ENCODE measurements around the gene ZXDC. TPM values are rescaled to one million over a fixed set of nuclear protein-coding genes. Genes with fewer than 3 reads are reported as not detected.

ZXDC gene
- total RNA-seq, 1 experiment from 2014 or later = 55.4 TPM

DNA sequence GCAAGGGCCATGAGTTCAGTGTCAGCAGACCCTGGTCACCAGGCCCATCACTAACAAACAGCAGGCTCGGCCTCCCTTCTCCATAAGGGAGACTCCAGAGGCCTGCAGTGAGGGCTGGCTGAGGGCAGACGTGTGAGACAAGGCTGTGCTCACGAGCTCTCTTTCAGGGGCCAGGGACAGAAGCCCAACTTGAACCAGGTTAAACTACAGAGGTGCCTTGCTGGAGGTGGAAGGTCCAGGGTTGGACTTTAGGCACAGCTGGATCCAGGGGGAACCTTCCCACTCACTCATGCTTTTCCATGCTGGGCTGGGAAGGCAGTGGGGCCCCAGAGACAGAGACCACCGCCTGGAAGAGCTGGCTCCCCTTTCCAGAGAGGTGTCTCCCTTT is 62.0 kb downstream of the ZXDC start:
- no TSS peak for BruUV-seq (replicated peaks)
- Histone ChIP-seq H3K4me2 (no peak overlapping the region), H3K4me3 (no peak overlapping the region), H3K9me3 (ENCODE audit: insufficient read depth, low read depth) (no peaks in the 10 kb centered on the region; the same call in 1 of the 2 replicates), H3K4me1 (replicated peaks; ENCODE audit: insufficient read depth) (no peaks in the 10 kb centered on the region), H3K36me3 (ENCODE audit: low read depth) (no peaks in the 10 kb centered on the region), H3K9me2 (ENCODE audit: insufficient read depth) (no peaks in the 10 kb centered on the region), H3K79me2 (ENCODE audit: low read depth) (no peaks in the 10 kb centered on the region), H3F3A (ENCODE audit: insufficient read depth, low read depth) (no peaks in the 10 kb centered on the region), H3K27ac (no peak overlapping the region), H2AFZ (no peak overlapping the region), H4K20me1 (ENCODE audit: insufficient read depth) (no peaks in the 10 kb centered on the region), H3K27me3 (ENCODE audit: insufficient read depth, low read depth) (peaks cover 21% of the 10 kb centered on the region; the same call in 1 of the 2 replicates)
- ChIA-PET POLR2A (ENCODE audit: unreplicated experiment) (no interaction called here), CTCF (interaction anchor here (0.7 kb wide), 1 partner anchor 284 kb away, joined by 3 read pairs; no protein-coding TSS in a partner anchor)
- TF ChIP-seq, protein P1, sequence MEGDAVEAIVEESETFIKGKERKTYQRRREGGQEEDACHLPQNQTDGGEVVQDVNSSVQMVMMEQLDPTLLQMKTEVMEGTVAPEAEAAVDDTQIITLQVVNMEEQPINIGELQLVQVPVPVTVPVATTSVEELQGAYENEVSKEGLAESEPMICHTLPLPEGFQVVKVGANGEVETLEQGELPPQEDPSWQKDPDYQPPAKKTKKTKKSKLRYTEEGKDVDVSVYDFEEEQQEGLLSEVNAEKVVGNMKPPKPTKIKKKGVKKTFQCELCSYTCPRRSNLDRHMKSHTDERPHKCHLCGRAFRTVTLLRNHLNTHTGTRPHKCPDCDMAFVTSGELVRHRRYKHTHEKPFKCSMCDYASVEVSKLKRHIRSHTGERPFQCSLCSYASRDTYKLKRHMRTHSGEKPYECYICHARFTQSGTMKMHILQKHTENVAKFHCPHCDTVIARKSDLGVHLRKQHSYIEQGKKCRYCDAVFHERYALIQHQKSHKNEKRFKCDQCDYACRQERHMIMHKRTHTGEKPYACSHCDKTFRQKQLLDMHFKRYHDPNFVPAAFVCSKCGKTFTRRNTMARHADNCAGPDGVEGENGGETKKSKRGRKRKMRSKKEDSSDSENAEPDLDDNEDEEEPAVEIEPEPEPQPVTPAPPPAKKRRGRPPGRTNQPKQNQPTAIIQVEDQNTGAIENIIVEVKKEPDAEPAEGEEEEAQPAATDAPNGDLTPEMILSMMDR (conservative IDR thresholded peaks at IDR 0.05) = no peak
- no peak for TF ChIP-seq EZH2 (IDR thresholded peaks at IDR 0.05; ENCODE audit: low read depth)
- intact Hi-C loops (cut with micrococcal nuclease; ENCODE audit: unreplicated experiment) = no loop called here
- no peak for DNase-seq

DNA sequence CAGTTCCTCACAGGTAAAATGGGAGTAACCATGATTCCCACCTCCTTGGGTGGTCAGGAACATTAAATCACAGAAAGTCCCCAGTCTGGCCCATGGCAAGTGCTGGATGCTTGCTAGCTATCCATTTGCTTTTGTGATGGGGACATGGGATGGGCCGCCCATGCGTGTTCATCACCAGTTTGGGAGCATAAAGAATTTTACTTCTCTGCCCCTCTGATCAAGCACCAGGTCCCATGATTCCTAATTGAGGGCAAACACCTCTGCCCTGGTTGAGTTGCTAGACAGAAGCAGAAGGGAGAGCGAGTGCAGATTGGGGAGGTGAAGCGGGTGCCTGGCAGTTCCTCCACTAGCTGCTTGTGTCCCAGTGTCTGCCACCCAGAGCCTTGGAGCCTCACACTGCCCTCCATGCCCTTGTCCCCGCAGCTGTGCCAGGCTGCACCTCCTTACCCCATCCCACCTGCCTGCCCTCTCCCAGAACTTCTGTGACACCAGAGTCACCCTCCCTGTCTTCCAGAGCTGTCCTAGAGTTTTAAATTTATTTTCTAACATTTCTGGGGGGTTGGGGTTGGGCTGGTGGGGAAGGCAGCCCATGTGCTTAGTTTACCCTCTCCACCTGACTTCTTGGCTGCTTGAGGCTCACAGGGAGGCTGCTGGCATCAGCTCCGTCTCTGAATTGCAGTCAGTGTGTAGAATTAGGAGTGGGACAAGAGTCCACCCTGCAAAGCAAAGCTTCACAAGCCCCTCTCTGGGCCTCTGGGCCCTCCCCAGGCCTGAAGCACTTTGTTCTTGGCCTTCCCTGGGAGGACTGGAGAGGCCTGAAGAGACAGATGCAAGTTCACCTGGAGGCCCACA is 62.6 kb downstream of the ZXDC start:
- no peak overlapping the region for H3K4me2 ChIP-seq
- intact Hi-C loops (cut with micrococcal nuclease; ENCODE audit: unreplicated experiment) = no loop called here
- DNase-seq = no peak
- peaks cover 21% of the 10 kb centered on the region; the same call in 1 of the 2 replicates for H3K27me3 ChIP-seq (ENCODE audit: insufficient read depth, low read depth)
- CTCF ChIA-PET = interaction anchor here (0.7 kb wide), 1 partner anchor 283 kb away, joined by 3 read pairs; no protein-coding TSS in a partner anchor
- no peak overlapping the region for H2AFZ ChIP-seq
- H3K4me1 ChIP-seq (replicated peaks; ENCODE audit: insufficient read depth) = no peaks in the 10 kb centered on the region
- TF ChIP-seq EZH2 (IDR thresholded peaks at IDR 0.05; ENCODE audit: low read depth) = no peak
- TF ChIP-seq, protein P1 (conservative IDR thresholded peaks at IDR 0.05) = no peak
- H3K9me2 ChIP-seq (ENCODE audit: insufficient read depth) = no peaks in the 10 kb centered on the region
- H3F3A ChIP-seq (ENCODE audit: insufficient read depth, low read depth) = no peaks in the 10 kb centered on the region
- no TSS peak for BruUV-seq (replicated peaks)
- no peaks in the 10 kb centered on the region for H3K79me2 ChIP-seq (ENCODE audit: low read depth)
- POLR2A ChIA-PET (ENCODE audit: unreplicated experiment) = no interaction called here
- H4K20me1 ChIP-seq (ENCODE audit: insufficient read depth) = no peaks in the 10 kb centered on the region
- no peak overlapping the region for H3K27ac ChIP-seq
- no peak overlapping the region for H3K4me3 ChIP-seq
- H3K9me3 ChIP-seq (ENCODE audit: insufficient read depth, low read depth) = no peaks in the 10 kb centered on the region; the same call in 1 of the 2 replicates
- no peaks in the 10 kb centered on the region for H3K36me3 ChIP-seq (ENCODE audit: low read depth)

DNA sequence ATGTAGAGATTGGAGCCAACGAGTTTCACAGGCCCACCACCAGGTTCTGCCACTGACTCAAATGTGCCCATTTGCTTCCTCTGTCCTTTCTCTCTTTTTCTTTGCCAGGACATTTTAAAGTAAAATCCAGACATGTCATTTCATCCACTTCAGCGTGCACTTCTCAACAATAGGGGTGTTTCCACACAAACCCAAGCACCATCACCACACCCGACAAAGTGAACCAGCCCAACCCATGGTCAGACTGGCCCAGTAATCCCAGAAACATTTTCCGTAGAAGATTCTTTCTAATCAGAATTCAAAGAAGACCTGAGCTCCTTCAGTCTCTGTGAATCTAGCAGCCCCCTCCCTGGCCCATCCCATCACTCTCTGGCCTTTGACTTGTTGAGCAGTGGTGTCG is 67.6 kb downstream of the ZXDC start:
- peaks cover 27% of the 10 kb centered on the region; the same call in 1 of the 2 replicates for H3K27me3 ChIP-seq (ENCODE audit: insufficient read depth, low read depth)
- no peaks in the 10 kb centered on the region for H3K79me2 ChIP-seq (ENCODE audit: low read depth)
- H3K9me2 ChIP-seq (ENCODE audit: insufficient read depth) = no peaks in the 10 kb centered on the region
- ChIA-PET CTCF (no interaction called here), POLR2A (ENCODE audit: unreplicated experiment) (no interaction called here)
- no peak overlapping the region for H3K4me2 ChIP-seq
- BruUV-seq (replicated peaks) = no TSS peak
- H3K27ac ChIP-seq = no peak overlapping the region
- intact Hi-C loops (cut with micrococcal nuclease; ENCODE audit: unreplicated experiment) = no loop called here
- no peak overlapping the region for H2AFZ ChIP-seq
- no peaks in the 10 kb centered on the region for H3F3A ChIP-seq (ENCODE audit: insufficient read depth, low read depth)
- H3K4me1 ChIP-seq (replicated peaks; ENCODE audit: insufficient read depth) = no peaks in the 10 kb centered on the region
- no peak for TF ChIP-seq EZH2 (IDR thresholded peaks at IDR 0.05; ENCODE audit: low read depth)
- TF ChIP-seq, protein P1 (conservative IDR thresholded peaks at IDR 0.05) = no peak
- H3K4me3 ChIP-seq = no peak overlapping the region
- H3K36me3 ChIP-seq (ENCODE audit: low read depth) = no peaks in the 10 kb centered on the region
- no peaks in the 10 kb centered on the region; the same call in 1 of the 2 replicates for H3K9me3 ChIP-seq (ENCODE audit: insufficient read depth, low read depth)
- DNase-seq = no peak
- no peaks in the 10 kb centered on the region for H4K20me1 ChIP-seq (ENCODE audit: insufficient read depth)

Measured in PC-9 (cell line).